H7 (cell line): ENCODE data around the gene SLC6A5. TPM values are rescaled to one million over a fixed set of nuclear protein-coding genes. Genes with fewer than 3 reads are reported as not detected.

ENCODE experiments used
- DNase-seq: peaks from one replicate; pipeline ENCODE4 v3.0.0; 2012
- H3K27me3 ChIP-seq: 2 replicates; pipeline ENCODE4 v1.6.0; 2011; ENCODE audit warnings: mild to moderate bottlenecking, low read length; ENCODE audit not compliant: control insufficient read depth, insufficient read depth
- H3K36me3 ChIP-seq: replicated peaks from 2 replicates; pipeline ENCODE4 v1.5.1; 2011; ENCODE audit warnings: low read length; ENCODE audit not compliant: control insufficient read depth, insufficient read depth
- H3K4me3 ChIP-seq: 2 replicates; pipeline ENCODE4 v1.5.1; 2011; ENCODE audit warnings: low read depth, mild to moderate bottlenecking, control low read depth, low read length, moderate library complexity; ENCODE audit not compliant: insufficient read depth
- total RNA-seq: library from RNA; depleted of rRNA; stranded (reverse); fragments of >200 nt; shearing (Covaris generic); gene quantifications from 2 replicates; pipeline ENCODE4 v1.2.3, GENCODE V29; 2014

Gene SLC6A5
- total RNA-seq, 1 experiment from 2014 or later: not detected

GRCh38 chr11:20623252-20623651, 23.8 kb downstream of the SLC6A5 start:
- no peak for DNase-seq
- Histone ChIP-seq H3K27me3 (no peaks in the 10 kb centered on the region), H3K4me3 (no peak overlapping the region), H3K36me3 (no peaks in the 10 kb centered on the region)

GRCh38 chr11:20626279-20626678, 26.9 kb downstream of the SLC6A5 start:
- DNase-seq: no peak
- H3K36me3 ChIP-seq: no peaks in the 10 kb centered on the region
- H3K27me3 ChIP-seq: no peaks in the 10 kb centered on the region
- no peak overlapping the region for H3K4me3 ChIP-seq

GRCh38 chr11:20627026-20627425, 27.6 kb downstream of the SLC6A5 start:
- Histone ChIP-seq H3K4me3 (no peak overlapping the region), H3K36me3 (no peaks in the 10 kb centered on the region), H3K27me3 (no peaks in the 10 kb centered on the region)
- no peak for DNase-seq

- no peaks in the 10 kb centered on the region for H3K27me3 ChIP-seq
- no peaks in the 10 kb centered on the region for H3K36me3 ChIP-seq
- no peak overlapping the region for H3K4me3 ChIP-seq
- DNase-seq: no peak
These were observed 28.3 kb downstream of the SLC6A5 start for GRCh38 chr11:20627701-20628100.

GRCh38 chr11:20631519-20632168, 32.2 kb downstream of the SLC6A5 start:
- Histone ChIP-seq H3K36me3 (no peaks in the 10 kb centered on the region), H3K4me3 (no peak overlapping the region), H3K27me3 (no peaks in the 10 kb centered on the region)
- DNase-seq: no peak

GRCh38 chr11:20632169-20632532, 32.7 kb downstream of the SLC6A5 start:
- DNase-seq: no peak
- H3K36me3 ChIP-seq: no peaks in the 10 kb centered on the region
- H3K27me3 ChIP-seq: no peaks in the 10 kb centered on the region
- H3K4me3 ChIP-seq: no peak overlapping the region

- DNase-seq: no peak
- Histone ChIP-seq H3K27me3 (no peaks in the 10 kb centered on the region), H3K36me3 (no peaks in the 10 kb centered on the region)
These were observed 34.6 kb downstream of the SLC6A5 start for GRCh38 chr11:20634044-20634443.

GRCh38 chr11:20634781-20635180, 35.4 kb downstream of the SLC6A5 start:
- H3K27me3 ChIP-seq: no peaks in the 10 kb centered on the region
- no peaks in the 10 kb centered on the region for H3K36me3 ChIP-seq
- no peak overlapping the region for H3K4me3 ChIP-seq
- no peak for DNase-seq

More at GRCh38 chr11:20634044-20634443, 34.6 kb downstream of the SLC6A5 start:
- no peak overlapping the region for H3K4me3 ChIP-seq

- no peak for DNase-seq
- no peaks in the 10 kb centered on the region for H3K36me3 ChIP-seq
- no peak overlapping the region for H3K4me3 ChIP-seq
- no peaks in the 10 kb centered on the region for H3K27me3 ChIP-seq
These were observed 38.7 kb downstream of the SLC6A5 start for GRCh38 chr11:20638074-20638473.

- no peak for DNase-seq
- Histone ChIP-seq H3K4me3 (no peak overlapping the region), H3K27me3 (no peaks in the 10 kb centered on the region), H3K36me3 (no peaks in the 10 kb centered on the region)
These were observed 40.3 kb downstream of the SLC6A5 start for GRCh38 chr11:20639688-20640087.

- Histone ChIP-seq H3K4me3 (no peak overlapping the region), H3K36me3 (no peaks in the 10 kb centered on the region), H3K27me3 (no peaks in the 10 kb centered on the region)
- DNase-seq: no peak
These were observed 41.0 kb downstream of the SLC6A5 start for GRCh38 chr11:20640401-20640800.

GRCh38 chr11:20644360-20644759, 45.0 kb downstream of the SLC6A5 start:
- Histone ChIP-seq H3K27me3 (no peaks in the 10 kb centered on the region), H3K36me3 (no peaks in the 10 kb centered on the region), H3K4me3 (no peak overlapping the region)
- DNase-seq: no peak

GRCh38 chr11:20647976-20648565, 48.7 kb downstream of the SLC6A5 start:
- Histone ChIP-seq H3K27me3 (no peaks in the 10 kb centered on the region; the same call in 1 of the 2 replicates), H3K4me3 (no peak overlapping the region), H3K36me3 (no peaks in the 10 kb centered on the region)
- peak; percentile 69 for DNase-seq

GRCh38 chr11:20652150-20652806, 52.9 kb downstream of the SLC6A5 start:
- no peaks in the 10 kb centered on the region for H3K36me3 ChIP-seq
- no peaks in the 10 kb centered on the region; the same call in 1 of the 2 replicates for H3K27me3 ChIP-seq
- no peak overlapping the region for H3K4me3 ChIP-seq
- DNase-seq: no peak

- no peak for DNase-seq
- Histone ChIP-seq H3K36me3 (no peaks in the 10 kb centered on the region), H3K27me3 (no peaks in the 10 kb centered on the region; the same call in 1 of the 2 replicates), H3K4me3 (no peak overlapping the region)
These were observed 54.6 kb downstream of the SLC6A5 start for GRCh38 chr11:20654038-20654437.
